ENCODE data around the gene DNAJC13. TPM values are rescaled to one million over a fixed set of nuclear protein-coding genes. Genes with fewer than 3 reads are reported as not detected.
A peak's percentile ranks its signal among the peaks of the same experiment; 100 is the strongest.

DNAJC13 gene
- total and polyA plus RNA-seq, 7 donors, result 9.0 to 55.9 (median 33.2) TPM

DNA sequence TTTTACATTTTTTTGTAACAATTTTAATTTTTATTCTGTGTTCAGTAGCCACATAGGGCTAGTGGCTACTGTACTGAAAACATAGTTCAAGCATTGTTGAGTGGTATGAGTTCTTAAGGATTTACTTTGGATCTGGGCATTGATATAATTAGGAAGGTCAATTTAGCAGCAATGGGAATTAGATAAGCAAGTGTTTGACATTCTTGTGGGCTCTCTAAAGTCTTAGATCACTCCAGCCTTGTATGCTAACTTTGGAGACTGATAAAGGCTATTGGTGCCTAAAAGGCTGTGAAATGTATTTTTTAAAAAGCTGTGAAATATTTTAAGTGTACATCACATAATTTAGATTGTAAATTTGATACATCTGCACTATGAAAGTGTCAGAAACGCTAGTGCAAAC lies 2.5 kb upstream of the DNAJC13 start:
- TF ChIP-seq EP300 (IDR thresholded peaks at IDR 0.05), result no peak
- TF ChIP-seq POLR2A (IDR thresholded peaks at IDR 0.05), result no peak
- TF ChIP-seq POLR2AphosphoS5 (IDR thresholded peaks at IDR 0.05), result no peak
- TF ChIP-seq, protein P1, sequence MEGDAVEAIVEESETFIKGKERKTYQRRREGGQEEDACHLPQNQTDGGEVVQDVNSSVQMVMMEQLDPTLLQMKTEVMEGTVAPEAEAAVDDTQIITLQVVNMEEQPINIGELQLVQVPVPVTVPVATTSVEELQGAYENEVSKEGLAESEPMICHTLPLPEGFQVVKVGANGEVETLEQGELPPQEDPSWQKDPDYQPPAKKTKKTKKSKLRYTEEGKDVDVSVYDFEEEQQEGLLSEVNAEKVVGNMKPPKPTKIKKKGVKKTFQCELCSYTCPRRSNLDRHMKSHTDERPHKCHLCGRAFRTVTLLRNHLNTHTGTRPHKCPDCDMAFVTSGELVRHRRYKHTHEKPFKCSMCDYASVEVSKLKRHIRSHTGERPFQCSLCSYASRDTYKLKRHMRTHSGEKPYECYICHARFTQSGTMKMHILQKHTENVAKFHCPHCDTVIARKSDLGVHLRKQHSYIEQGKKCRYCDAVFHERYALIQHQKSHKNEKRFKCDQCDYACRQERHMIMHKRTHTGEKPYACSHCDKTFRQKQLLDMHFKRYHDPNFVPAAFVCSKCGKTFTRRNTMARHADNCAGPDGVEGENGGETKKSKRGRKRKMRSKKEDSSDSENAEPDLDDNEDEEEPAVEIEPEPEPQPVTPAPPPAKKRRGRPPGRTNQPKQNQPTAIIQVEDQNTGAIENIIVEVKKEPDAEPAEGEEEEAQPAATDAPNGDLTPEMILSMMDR (IDR thresholded peaks at IDR 0.05), result no peak
- no peak for DNase-seq
- H3K9me3 ChIP-seq, result no peaks in the 10 kb centered on the region
- no peaks in the 10 kb centered on the region for H3K27me3 ChIP-seq
- peaks cover 0 to 22% (median 16%) of the 10 kb centered on the region in 4 donors for H3K4me1 ChIP-seq
- intact Hi-C loops (cut with DNase I), result loop anchor here (5.0 kb wide), 1 partner anchor 1157 kb away; the partner anchor contains the start of gene CDV3
- no peaks in the 10 kb centered on the region for H3K36me3 ChIP-seq
- no peak overlapping the region for H3K27ac ChIP-seq
- 85 to 91% methylated on average over 1 of the region's 1 CpG for WGBS, 2 donors
- H3K4me3 ChIP-seq, result no peak overlapping the region

DNA sequence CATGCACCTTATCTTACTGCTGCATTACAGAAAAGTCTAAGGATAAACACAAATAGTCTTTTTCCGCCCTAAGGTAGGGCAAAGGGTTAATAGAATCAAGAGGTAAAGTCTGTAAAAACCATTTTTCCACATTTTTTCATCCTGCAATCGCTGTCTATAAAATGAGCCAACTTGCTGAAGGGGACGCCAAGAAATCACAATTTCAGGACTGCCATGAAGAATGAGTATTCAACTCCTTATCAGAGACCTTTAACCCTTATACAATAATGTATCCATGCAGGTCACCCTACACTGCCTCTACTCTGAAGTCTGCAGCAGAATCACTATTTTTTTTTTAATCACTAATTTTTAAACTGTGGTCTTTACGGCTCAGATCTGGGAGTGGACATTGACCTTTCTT lies 1.1 kb upstream of the DNAJC13 start:
- peaks cover 0 to 31% (median 19%) of the 10 kb centered on the region in 4 donors for H3K4me1 ChIP-seq
- H3K36me3 ChIP-seq, result no peaks in the 10 kb centered on the region
- no peaks in the 10 kb centered on the region for H3K27me3 ChIP-seq
- peak overlapping the region in 1 of 4 donors; percentile 95 for H3K27ac ChIP-seq
- H3K4me3 ChIP-seq, result no peak overlapping the region
- WGBS, 2 donors, result 28 to 75% methylated on average over 4 of the region's 4 CpGs
- intact Hi-C loops (cut with DNase I), result loop anchor here (5.0 kb wide), 1 partner anchor 1156 kb away; the partner anchor contains the start of gene CDV3
- no peaks in the 10 kb centered on the region for H3K9me3 ChIP-seq
- no peak for DNase-seq
- TF ChIP-seq POLR2A (IDR thresholded peaks at IDR 0.05), result no peak
- TF ChIP-seq, protein P1 (IDR thresholded peaks at IDR 0.05), result no peak
- no peak for TF ChIP-seq POLR2AphosphoS5 (IDR thresholded peaks at IDR 0.05)
- no peak for TF ChIP-seq EP300 (IDR thresholded peaks at IDR 0.05)

DNA sequence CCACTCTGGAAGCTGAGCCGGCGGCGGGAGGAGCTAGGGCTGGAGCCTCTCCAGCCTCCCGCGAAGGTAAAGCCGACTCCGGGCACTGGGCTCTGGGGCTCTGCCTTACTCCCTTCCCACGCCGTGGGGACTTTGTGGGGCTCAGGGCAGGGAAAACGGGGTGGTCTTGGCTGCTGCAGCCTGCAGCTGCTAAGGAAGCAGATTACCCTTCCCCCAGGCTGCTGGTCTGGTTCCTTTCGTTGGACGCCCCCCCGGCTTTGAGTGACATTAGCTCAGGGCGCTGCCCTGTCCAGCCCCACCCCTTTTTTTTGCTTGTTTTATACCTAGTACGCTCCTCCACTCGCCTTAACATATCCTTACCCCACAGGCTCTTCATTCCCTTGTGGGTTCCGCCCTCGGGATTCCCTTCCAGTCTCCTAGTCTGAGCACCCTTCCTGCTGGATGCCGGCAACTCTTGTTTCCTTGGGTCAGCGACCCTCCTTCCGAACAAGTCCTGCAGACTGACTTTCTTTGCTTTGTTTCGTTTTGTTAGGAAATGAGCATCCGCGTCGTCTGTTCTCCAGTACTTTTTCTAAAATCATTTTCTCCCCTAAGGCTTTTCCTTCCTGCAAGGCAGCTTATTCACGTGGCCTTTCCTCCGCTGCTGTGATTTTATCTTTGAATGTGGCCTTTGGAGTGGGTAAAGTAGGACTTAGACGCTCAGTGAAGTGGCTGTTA lies 551 bp downstream of the DNAJC13 start:
- intact Hi-C loops (cut with DNase I), result loop anchor here (5.0 kb wide), 1 partner anchor 1154 kb away; the partner anchor contains the start of gene CDV3
- H3K36me3 ChIP-seq, result peaks cover 0 to 3% (median 0%) of the 10 kb centered on the region in 4 donors
- H3K27ac ChIP-seq, result peak overlapping the region; percentile 87 to 95 (median 94)
- peak; percentile 80 for DNase-seq
- no peaks in the 10 kb centered on the region for H3K9me3 ChIP-seq
- peaks cover 0 to 34% (median 20%) of the 10 kb centered on the region in 4 donors for H3K4me1 ChIP-seq
- H3K27me3 ChIP-seq, result no peaks in the 10 kb centered on the region
- peak overlapping the region; percentile 92 to 100 (median 96) for H3K4me3 ChIP-seq
- no peak for TF ChIP-seq POLR2A (IDR thresholded peaks at IDR 0.05)
- no peak for TF ChIP-seq POLR2AphosphoS5 (IDR thresholded peaks at IDR 0.05)
- TF ChIP-seq, protein P1 (IDR thresholded peaks at IDR 0.05), result no peak
- TF ChIP-seq EP300 (IDR thresholded peaks at IDR 0.05), result no peak
- 0% methylated on average over 28 of the region's 28 CpGs for WGBS, 2 donors

DNA sequence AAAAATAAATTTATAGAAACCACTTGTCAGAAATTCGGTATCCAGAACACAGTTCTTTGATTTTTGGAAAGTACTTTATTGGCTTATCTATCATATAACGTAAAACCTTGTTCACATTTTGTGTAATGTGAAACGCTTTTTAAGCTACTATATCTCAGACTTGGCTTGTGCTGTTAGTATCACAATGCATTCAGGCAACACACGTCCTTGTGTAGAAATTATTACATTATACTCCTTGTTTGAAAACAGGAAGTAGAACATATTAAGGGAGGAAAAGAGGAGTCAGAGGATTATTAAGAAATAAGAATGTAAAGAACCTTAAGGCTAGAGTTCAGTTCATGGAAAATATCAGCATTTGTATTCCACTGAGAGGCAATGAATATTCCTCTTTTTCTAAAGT lies 1.6 kb downstream of the DNAJC13 start:
- 6 to 14% methylated on average over 4 of the region's 4 CpGs for WGBS, 2 donors
- Histone ChIP-seq H3K4me1 (peaks cover 0 to 44% (median 20%) of the 10 kb centered on the region in 4 donors), H3K27ac (peak overlapping the region in 3 of 4 donors; percentile 87 to 95 (median 94)), H3K4me3 (peak overlapping the region in 2 of 4 donors; percentile 93 to 98), H3K36me3 (peaks cover 0 to 3% (median 0%) of the 10 kb centered on the region in 4 donors), H3K27me3 (no peaks in the 10 kb centered on the region), H3K9me3 (no peaks in the 10 kb centered on the region)
- no peak for DNase-seq
- TF ChIP-seq EP300 (IDR thresholded peaks at IDR 0.05), result no peak
- no peak for TF ChIP-seq POLR2A (IDR thresholded peaks at IDR 0.05)
- TF ChIP-seq, protein P1 (IDR thresholded peaks at IDR 0.05), result no peak
- TF ChIP-seq POLR2AphosphoS5 (IDR thresholded peaks at IDR 0.05), result no peak
- intact Hi-C loops (cut with DNase I), result loop anchor here (5.0 kb wide), 1 partner anchor 1153 kb away; the partner anchor contains the start of gene CDV3

Measured in sigmoid colon (tissue), 7 donors.